Trophoblast cell (in vitro differentiated cells and primary cell): Measurements from ENCODE around the gene ACOX1.

Source experiments
- DNase-seq, 2 donors: peaks; one replicate each; pipeline ENCODE4 v3.0.0-alpha.2; 2016
- H2AFZ ChIP-seq: 2 replicates; pipeline ENCODE4 v1.6.1; 2013; ENCODE audit warnings: low read length, moderate library complexity, mild to moderate bottlenecking; ENCODE audit not compliant: insufficient read depth, poor library complexity
- H2AK5ac ChIP-seq: 2 replicates; pipeline ENCODE4 v1.6.1; 2013; ENCODE audit warnings: mild to moderate bottlenecking, low read length
- H2BK120ac ChIP-seq: 2 replicates; pipeline ENCODE4 v1.6.1; 2013; ENCODE audit warnings: low read length, mild to moderate bottlenecking, moderate library complexity; ENCODE audit not compliant: insufficient read depth, poor library complexity
- H2BK12ac ChIP-seq: 2 replicates; pipeline ENCODE4 v1.6.1; 2013; ENCODE audit warnings: mild to moderate bottlenecking, low read length, moderate library complexity
- H2BK5ac ChIP-seq: 2 replicates; pipeline ENCODE4 v1.6.1; 2013; ENCODE audit warnings: low read length, low read depth, moderate library complexity, mild to moderate bottlenecking; ENCODE audit not compliant: poor library complexity
- H3K14ac ChIP-seq: 2 replicates; pipeline ENCODE4 v1.6.1; 2013; ENCODE audit warnings: mild to moderate bottlenecking, low read length
- H3K18ac ChIP-seq: 2 replicates; pipeline ENCODE4 v1.6.1; 2013; ENCODE audit warnings: mild to moderate bottlenecking, low read length
- H3K23ac ChIP-seq: 2 replicates; pipeline ENCODE4 v1.6.1; 2013; ENCODE audit warnings: low read length
- H3K27ac ChIP-seq: 2 replicates; pipeline ENCODE4 v1.5.1; 2013; ENCODE audit warnings: low read depth, mild to moderate bottlenecking, inconsistent platforms, low read length, moderate library complexity
- H3K27me3 ChIP-seq: 2 replicates; pipeline ENCODE4 v1.6.1; 2013; ENCODE audit warnings: inconsistent platforms, mild to moderate bottlenecking, low read length, moderate library complexity; ENCODE audit not compliant: insufficient read depth
- H3K36me3 ChIP-seq, 2 experiments: 1 replicate in 1 of 2; 2 replicates in 1 of 2; pipeline ENCODE4 v1.6.1; 2013; ENCODE audit warnings: low read length in 2 of 2, mild to moderate bottlenecking in 2 of 2, moderate library complexity in 1 of 2; ENCODE audit not compliant: insufficient read depth in 2 of 2, control insufficient read depth in 1 of 2
- H3K4ac ChIP-seq: 2 replicates; pipeline ENCODE4 v1.6.1; 2013; ENCODE audit warnings: low read depth, mild to moderate bottlenecking, low read length, moderate library complexity
- H3K4me1 ChIP-seq, 2 experiments: 1 replicate in 1 of 2; 2 replicates in 1 of 2; pipeline ENCODE4 v1.6.1; 2013; ENCODE audit warnings: low read length in 2 of 2, mild to moderate bottlenecking in 2 of 2, moderate library complexity in 1 of 2; ENCODE audit not compliant: insufficient read depth in 2 of 2, control insufficient read depth in 1 of 2
- H3K4me2 ChIP-seq: 2 replicates; pipeline ENCODE4 v1.6.1; 2013; ENCODE audit warnings: inconsistent platforms, mild to moderate bottlenecking, low read length, moderate library complexity
- H3K4me3 ChIP-seq: 2 replicates; pipeline ENCODE4 v1.5.1; 2013; ENCODE audit warnings: mild to moderate bottlenecking, low read depth, low read length, inconsistent platforms
- H3K79me1 ChIP-seq: one replicate; pipeline ENCODE4 v1.6.1; 2013; ENCODE audit warnings: low read length
- H3K79me2 ChIP-seq: 2 replicates; pipeline ENCODE4 v1.6.1; 2013; ENCODE audit warnings: low read length, mild to moderate bottlenecking; ENCODE audit not compliant: control insufficient read depth, insufficient read depth, poor library complexity
- H3K9ac ChIP-seq: 2 replicates; pipeline ENCODE4 v1.6.1; 2013; ENCODE audit warnings: mild to moderate bottlenecking, low read length
- H3K9me3 ChIP-seq: 2 replicates; pipeline ENCODE4 v1.6.1; 2013; ENCODE audit warnings: low read depth, mild to moderate bottlenecking, control low read depth, inconsistent platforms, low read length; ENCODE audit not compliant: insufficient read depth
- H4K12ac ChIP-seq: 2 replicates; pipeline ENCODE4 v1.6.1; 2013; ENCODE audit warnings: low read depth, mild to moderate bottlenecking, low read length, moderate library complexity
- H4K8ac ChIP-seq: 2 replicates; pipeline ENCODE4 v1.6.1; 2013; ENCODE audit warnings: low read depth, mild to moderate bottlenecking, low read length, moderate library complexity
- H4K91ac ChIP-seq: one replicate; pipeline ENCODE4 v1.6.1; 2013; ENCODE audit warnings: low read depth, mild to moderate bottlenecking, low read length, moderate library complexity
- WGBS: extraction: QIAGEN DNeasy Blood & Tissue Kit; methylation state at CpG from one replicate; pipeline ENCODE4 v1.1.7; 2013; ENCODE audit warnings: missing lambda C conversion rate; ENCODE audit not compliant: insufficient read length, insufficient coverage; ENCODE audit errors: extremely low coverage; 5-methylcytosine and 5-hydroxymethylcytosine counted together

ACOX1 gene

GRCh38 chr17:75942473-75942872, 36.5 kb downstream of the ACOX1 start:
- no peak overlapping the region for H2AK5ac ChIP-seq
- H3K27ac ChIP-seq, result no peak overlapping the region
- WGBS, result no CpG with 5 or more reads among the region's 4 CpGs
- no peak overlapping the region for H3K23ac ChIP-seq
- DNase-seq, result no peak
- no peak overlapping the region for H3K9ac ChIP-seq
- peaks cover 16 to 21% of the 10 kb centered on the region in 2 experiments for H3K36me3 ChIP-seq
- H3K79me1 ChIP-seq, result peaks cover 4% of the 10 kb centered on the region
- no peak overlapping the region for H4K8ac ChIP-seq
- no peak overlapping the region for H3K4me3 ChIP-seq
- H3K4ac ChIP-seq, result no peak overlapping the region
- no peaks in the 10 kb centered on the region for H3K27me3 ChIP-seq
- H3K18ac ChIP-seq, result no peak overlapping the region
- no peaks in the 10 kb centered on the region for H3K4me1 ChIP-seq
- no peaks in the 10 kb centered on the region for H3K9me3 ChIP-seq
- H3K4me2 ChIP-seq, result no peak overlapping the region
- H2BK120ac ChIP-seq, result no peak overlapping the region
- H2AFZ ChIP-seq, result no peak overlapping the region
- peaks cover 3% of the 10 kb centered on the region for H3K79me2 ChIP-seq
- no peak overlapping the region for H4K12ac ChIP-seq
- H2BK12ac ChIP-seq, result no peak overlapping the region
- no peak overlapping the region for H2BK5ac ChIP-seq
- no peak overlapping the region for H3K14ac ChIP-seq
- H4K91ac ChIP-seq, result no peak overlapping the region

- Histone ChIP-seq H3K9me3 (no peaks in the 10 kb centered on the region), H2BK120ac (no peak overlapping the region), H2BK5ac (no peak overlapping the region), H3K27me3 (no peaks in the 10 kb centered on the region), H3K27ac (no peak overlapping the region), H4K12ac (no peak overlapping the region), H2AK5ac (no peak overlapping the region), H4K8ac (no peak overlapping the region), H4K91ac (no peak overlapping the region), H2BK12ac (no peak overlapping the region), H3K4me3 (no peak overlapping the region), H3K4me2 (peak overlapping the region; percentile 68), H3K9ac (no peak overlapping the region), H3K4ac (no peak overlapping the region), H3K23ac (no peak overlapping the region), H3K36me3 (peaks cover 8 to 14% of the 10 kb centered on the region in 2 experiments), H3K79me2 (peaks cover 3% of the 10 kb centered on the region), H3K79me1 (peaks cover 4% of the 10 kb centered on the region), H2AFZ (no peak overlapping the region), H3K14ac (no peak overlapping the region), H3K4me1 (no peaks in the 10 kb centered on the region), H3K18ac (no peak overlapping the region)
- WGBS, result no CpG with 5 or more reads among the region's 6 CpGs
- peak in 1 of 2 donors; percentile 13 for DNase-seq
Measured at GRCh38 chr17:75941442-75941819, 37.5 kb downstream of the ACOX1 start.

- H3K23ac ChIP-seq, result no peak within 1 kb of the TSS
- H3K36me3 ChIP-seq, result peaks cover 8 to 10% of the 10 kb centered on the region in 2 experiments
- peak within 1 kb of the TSS; percentile 65 for H2BK120ac ChIP-seq
- peak within 1 kb of the TSS; percentile 86 for H3K4me3 ChIP-seq
- H4K8ac ChIP-seq, result peak within 1 kb of the TSS; percentile 88
- H2BK12ac ChIP-seq, result no peak within 1 kb of the TSS
- peak; percentile 97 to 98 for DNase-seq
- no peaks in the 10 kb centered on the region for H3K9me3 ChIP-seq
- peaks cover 4% of the 10 kb centered on the region for H3K79me1 ChIP-seq
- H3K4me1 ChIP-seq, result no peaks in the 10 kb centered on the region
- H3K4me2 ChIP-seq, result peak within 1 kb of the TSS; percentile 93
- H3K79me2 ChIP-seq, result peaks cover 3% of the 10 kb centered on the region
- H3K27ac ChIP-seq, result peak within 1 kb of the TSS; percentile 28
- peak within 1 kb of the TSS; percentile 85 for H4K91ac ChIP-seq
- H2BK5ac ChIP-seq, result peak within 1 kb of the TSS; percentile 77
- H4K12ac ChIP-seq, result peak within 1 kb of the TSS; percentile 85
- H3K27me3 ChIP-seq, result no peaks in the 10 kb centered on the region
- H3K4ac ChIP-seq, result peak within 1 kb of the TSS; percentile 38
- peak within 1 kb of the TSS; percentile 93 for H3K14ac ChIP-seq
- peak within 1 kb of the TSS; percentile 88 for H3K18ac ChIP-seq
- peak within 1 kb of the TSS; percentile 75 for H2AK5ac ChIP-seq
- no CpG with 5 or more reads among the region's 63 CpGs for WGBS
- peak within 1 kb of the TSS; percentile 90 for H3K9ac ChIP-seq
- H2AFZ ChIP-seq, result peak within 1 kb of the TSS; percentile 84
Measured at GRCh38 chr17:75940727-75941441, 38.1 kb downstream of the ACOX1 start, which contains the start of gene FBF1. Gene FBF1, minus strand, starts transcription at chr17:75941042. Its CDS starts 2,893 bp downstream, at chr17:75938149.

GRCh38 chr17:75937652-75938051, 41.3 kb downstream of the ACOX1 start:
- no peaks in the 10 kb centered on the region for H3K27me3 ChIP-seq
- peaks cover 3% of the 10 kb centered on the region for H3K79me2 ChIP-seq
- no CpG with 5 or more reads among the region's 13 CpGs for WGBS
- no peak overlapping the region for H4K91ac ChIP-seq
- H2AK5ac ChIP-seq, result no peak overlapping the region
- H3K4me3 ChIP-seq, result no peak overlapping the region
- no peak overlapping the region for H3K4me2 ChIP-seq
- H3K27ac ChIP-seq, result no peak overlapping the region
- no peak overlapping the region for H3K4ac ChIP-seq
- H3K36me3 ChIP-seq, result no peaks in the 10 kb centered on the region
- no peak overlapping the region for H2AFZ ChIP-seq
- no peak overlapping the region for H2BK12ac ChIP-seq
- no peak overlapping the region for H3K23ac ChIP-seq
- no peak overlapping the region for H2BK5ac ChIP-seq
- H3K9me3 ChIP-seq, result no peaks in the 10 kb centered on the region
- peaks cover 0 to 5% of the 10 kb centered on the region in 2 experiments for H3K4me1 ChIP-seq
- no peak overlapping the region for H4K12ac ChIP-seq
- DNase-seq, result no peak
- H4K8ac ChIP-seq, result no peak overlapping the region
- no peak overlapping the region for H2BK120ac ChIP-seq
- peaks cover 4% of the 10 kb centered on the region for H3K79me1 ChIP-seq
- no peak overlapping the region for H3K18ac ChIP-seq
- no peak overlapping the region for H3K14ac ChIP-seq
- no peak overlapping the region for H3K9ac ChIP-seq
